GM18909 (cell line): ENCODE data around the gene CDC45.

Experiments
- ATAC-seq: cut with Tn5 transposase; IDR thresholded peaks from one replicate; pipeline ENCODE4 v1.9.1; 2021; ENCODE audit warnings: mild to moderate bottlenecking; ENCODE audit not compliant: unreplicated experiment, poor library complexity

CDC45 gene

DNA sequence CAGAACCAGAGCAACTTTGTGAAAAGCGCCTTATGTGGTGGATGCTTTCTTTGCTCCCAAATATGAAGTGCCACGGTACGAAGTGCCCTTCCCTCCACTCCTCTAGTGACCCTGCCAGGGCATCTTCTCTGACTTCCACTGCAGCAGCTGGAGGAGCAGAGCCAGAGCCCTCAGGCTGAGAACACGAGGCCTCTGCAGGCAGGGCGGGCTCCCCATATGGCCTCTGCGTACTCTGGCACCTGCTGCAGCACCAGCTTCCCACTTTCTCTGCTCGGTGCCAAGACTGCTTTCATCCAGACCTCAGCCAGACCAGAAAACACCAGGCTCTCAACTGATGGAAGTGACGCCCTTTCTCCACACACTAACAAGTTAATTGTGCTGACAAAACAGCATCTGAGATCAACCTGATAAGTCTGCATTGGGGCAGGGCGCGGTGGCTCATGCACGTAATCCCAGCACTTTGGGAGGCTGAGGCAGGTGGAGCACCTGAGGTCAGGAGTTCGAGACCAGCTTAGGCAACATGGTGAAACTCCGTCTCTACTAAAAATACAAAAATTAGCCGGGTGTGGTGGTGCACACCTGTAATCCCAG is 13.5 kb upstream of the CDC45 start:
- ATAC-seq, result no peak

DNA sequence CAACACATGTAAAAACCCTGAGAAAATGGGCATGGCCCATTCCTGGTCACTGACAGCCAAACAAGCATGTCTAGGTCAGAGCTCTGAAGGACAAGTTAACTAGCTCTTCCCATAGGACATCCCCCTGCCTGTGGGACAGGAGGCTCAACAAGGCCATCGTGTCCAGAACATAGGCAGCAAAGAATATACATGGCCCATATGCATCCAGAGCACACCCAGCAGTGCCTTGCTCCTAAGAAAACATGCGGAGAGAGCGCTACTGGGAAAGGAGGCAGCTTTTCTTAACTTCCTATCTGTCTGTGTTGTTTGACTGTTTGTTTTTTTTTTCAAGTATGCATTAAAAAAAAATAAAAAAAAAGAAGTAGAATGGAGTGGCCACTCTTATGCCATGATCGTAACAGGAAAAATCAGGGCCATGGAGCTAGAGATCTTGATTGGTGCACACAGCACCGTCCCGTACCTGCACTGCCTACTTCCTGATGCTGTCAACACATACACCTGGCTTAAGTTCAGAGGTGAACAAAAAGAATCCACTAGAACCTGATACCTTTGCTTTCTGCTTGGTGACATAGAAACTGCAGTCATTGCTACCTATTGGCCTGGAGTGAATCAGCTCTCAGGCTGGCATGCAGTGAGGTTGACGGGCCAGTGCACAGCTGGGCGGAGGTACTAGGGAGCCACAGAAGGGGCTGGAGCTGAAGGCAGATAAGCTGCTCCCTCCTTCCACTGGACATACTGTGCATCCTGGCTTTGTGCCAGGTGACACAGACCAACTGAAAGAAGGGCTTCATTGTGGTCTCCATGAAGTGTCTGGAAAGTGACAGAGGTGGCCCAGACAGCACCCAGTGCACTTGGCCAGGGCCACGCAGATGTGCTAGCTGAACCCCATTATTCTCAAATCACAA is 12.6 kb upstream of the CDC45 start:
- no peak for ATAC-seq

- no peak for ATAC-seq
These were observed 11.8 kb upstream of the CDC45 start for GRCh38 chr22:19467912-19468311.

DNA sequence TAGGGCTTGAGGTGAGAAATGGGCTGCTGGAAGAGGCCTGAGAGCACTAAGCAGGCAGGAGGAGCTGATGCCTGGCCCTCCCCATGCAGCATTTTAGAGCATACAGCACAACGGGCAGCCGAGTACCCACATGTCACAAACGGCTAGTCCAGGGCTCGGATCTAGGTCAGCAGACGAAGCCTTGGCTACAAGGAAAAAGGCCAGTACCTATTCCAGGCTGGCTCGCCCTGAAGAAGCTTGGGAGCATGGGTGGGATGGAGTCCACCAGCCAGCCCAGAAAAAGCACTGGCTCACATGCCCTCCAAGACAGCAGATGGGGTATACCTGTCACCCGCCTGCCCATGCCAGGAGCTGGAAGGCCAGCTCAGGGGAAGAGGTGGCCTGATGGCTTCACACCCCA is 10.3 kb upstream of the CDC45 start:
- no peak for ATAC-seq

DNA sequence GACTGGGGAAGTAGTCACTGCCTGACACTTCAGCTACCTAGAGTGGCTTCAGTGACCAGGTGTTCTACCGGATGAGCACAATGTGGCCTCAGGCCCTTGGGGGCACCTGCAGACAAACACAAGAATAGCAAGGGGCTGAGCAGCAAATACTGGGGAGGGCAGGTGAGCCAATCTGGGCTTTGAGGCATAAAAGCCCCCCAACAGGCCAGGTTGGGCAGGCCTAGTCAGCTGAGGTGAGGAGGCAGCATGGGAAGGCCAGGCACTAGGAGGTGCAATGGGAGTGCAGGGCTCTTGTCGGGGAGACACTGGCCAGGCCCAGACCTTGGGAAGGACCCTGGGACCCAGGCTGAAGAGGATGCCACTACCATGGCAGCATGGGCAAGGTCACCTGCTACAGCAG is 9.7 kb upstream of the CDC45 start:
- ATAC-seq, result no peak

GRCh38 chr22:19471572-19471971 is 8.1 kb upstream of the CDC45 start:
- no peak for ATAC-seq

DNA sequence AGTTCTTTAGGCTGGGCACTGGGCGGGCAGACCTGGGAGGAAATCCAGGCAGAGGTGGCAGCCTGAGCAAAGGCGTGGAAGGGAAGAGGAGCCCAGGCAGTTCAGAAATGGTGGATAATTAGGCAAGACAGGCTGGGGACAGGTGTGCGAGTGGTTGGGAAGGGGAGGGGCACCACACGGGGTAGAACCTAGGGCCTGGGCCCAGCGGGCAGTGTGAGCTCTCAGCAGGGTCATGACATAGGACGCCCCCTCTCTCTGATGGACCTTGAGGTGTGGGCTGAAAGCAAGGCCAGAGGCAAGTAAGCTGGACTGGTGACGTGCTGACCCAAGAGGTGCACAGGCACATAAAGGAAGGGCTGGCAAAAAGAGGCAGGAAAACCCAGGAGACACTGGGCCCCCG is 7.5 kb upstream of the CDC45 start:
- ATAC-seq, result no peak

DNA sequence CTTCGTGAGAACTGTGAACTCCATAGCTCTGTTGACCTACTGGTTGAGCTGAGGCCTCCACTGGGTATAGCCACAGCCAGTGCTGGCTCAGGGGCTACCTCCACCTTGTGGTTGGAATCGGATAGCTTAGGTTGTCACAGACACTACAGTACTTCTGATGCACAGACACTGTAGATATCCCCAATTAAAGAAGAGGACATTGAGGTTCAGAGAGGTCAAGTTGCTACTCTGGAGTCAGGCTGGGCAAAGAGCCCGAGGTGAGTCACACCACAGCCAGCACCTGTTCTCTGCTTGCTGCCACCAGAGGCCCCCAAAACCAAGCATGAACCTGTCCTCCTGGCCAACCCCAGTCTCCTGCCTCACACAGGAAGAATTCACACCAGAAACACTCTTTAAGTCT is 6.1 kb upstream of the CDC45 start:
- no peak for ATAC-seq

DNA sequence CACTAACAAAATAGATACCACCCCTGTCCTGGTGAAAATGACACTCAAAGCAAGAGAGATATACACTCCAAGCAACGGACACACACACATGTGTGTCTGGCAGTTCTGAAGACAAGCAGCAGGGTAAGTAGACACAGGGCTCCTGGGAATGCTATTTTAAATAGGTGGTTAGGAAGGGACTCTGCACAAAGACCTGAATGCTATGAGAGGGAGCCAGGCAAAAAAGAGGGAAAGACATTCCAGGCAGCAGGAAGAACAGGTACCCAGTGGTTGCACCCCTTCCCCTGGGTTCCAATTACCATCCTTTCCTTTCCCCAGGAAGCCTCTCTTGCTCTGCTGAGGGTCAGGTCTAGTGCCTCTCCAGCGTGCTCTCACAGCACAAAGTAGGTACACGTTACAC is 3.7 kb upstream of the CDC45 start:
- ATAC-seq, result no peak

GRCh38 chr22:19477321-19478044 is 2.2 kb upstream of the CDC45 start:
- ATAC-seq, result no peak

GRCh38 chr22:19478045-19478900 is 1.4 kb upstream of the CDC45 start:
- no peak for ATAC-seq

DNA sequence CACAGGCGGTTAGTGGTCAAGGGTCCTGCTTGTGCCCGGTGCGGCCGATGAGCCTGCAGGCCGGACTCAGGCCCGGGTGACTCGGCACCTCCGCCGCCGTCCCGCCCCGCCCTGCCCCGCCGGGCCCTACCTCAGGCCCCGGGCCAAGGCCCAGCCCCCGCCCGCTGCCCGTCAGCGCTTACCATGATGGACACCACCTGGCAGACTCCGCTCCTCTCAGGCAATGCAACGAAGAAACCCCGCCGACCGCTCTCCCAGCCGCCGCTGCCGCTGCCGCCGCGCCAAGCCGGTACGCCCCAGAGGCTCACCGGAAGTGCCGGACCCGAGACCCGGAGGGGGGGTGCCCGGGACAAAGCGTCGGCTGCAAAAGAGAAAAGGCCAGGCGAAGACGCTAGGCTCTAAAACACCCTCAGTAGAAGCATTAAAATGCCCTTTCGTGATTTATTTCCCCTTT is 792 bp upstream of the CDC45 start, which contains the start of gene UFD1:
UFD1 (minus strand) TSS at position 293 of the 454 bp plus-strand sequence; CDS start at position 185, 108 bp downstream.
- peak; percentile 47 for ATAC-seq

- peak; percentile 4 for ATAC-seq
These were observed 451 bp downstream of the CDC45 start for GRCh38 chr22:19480173-19480568.

DNA sequence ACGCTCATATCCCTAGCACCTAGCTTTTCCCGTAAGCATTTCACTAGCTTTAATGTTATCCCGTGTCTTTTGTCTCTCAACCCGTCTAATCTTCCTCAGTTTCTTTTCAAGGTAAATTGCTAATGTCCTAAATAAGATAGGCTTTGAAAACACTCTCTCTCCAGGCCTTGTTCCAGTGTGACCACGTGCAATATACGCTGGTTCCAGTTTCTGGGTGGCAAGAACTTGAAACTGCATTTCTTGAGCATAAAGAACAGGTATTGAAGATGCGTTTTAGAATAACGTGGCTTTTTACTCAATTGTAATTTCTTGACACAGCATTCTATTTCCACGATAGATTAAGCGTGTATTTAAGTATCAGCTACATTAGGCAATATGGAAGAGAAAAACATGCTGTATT is 1.1 kb downstream of the CDC45 start:
- ATAC-seq, result no peak

GRCh38 chr22:19482297-19482696 is 2.6 kb downstream of the CDC45 start:
- ATAC-seq, result no peak

DNA sequence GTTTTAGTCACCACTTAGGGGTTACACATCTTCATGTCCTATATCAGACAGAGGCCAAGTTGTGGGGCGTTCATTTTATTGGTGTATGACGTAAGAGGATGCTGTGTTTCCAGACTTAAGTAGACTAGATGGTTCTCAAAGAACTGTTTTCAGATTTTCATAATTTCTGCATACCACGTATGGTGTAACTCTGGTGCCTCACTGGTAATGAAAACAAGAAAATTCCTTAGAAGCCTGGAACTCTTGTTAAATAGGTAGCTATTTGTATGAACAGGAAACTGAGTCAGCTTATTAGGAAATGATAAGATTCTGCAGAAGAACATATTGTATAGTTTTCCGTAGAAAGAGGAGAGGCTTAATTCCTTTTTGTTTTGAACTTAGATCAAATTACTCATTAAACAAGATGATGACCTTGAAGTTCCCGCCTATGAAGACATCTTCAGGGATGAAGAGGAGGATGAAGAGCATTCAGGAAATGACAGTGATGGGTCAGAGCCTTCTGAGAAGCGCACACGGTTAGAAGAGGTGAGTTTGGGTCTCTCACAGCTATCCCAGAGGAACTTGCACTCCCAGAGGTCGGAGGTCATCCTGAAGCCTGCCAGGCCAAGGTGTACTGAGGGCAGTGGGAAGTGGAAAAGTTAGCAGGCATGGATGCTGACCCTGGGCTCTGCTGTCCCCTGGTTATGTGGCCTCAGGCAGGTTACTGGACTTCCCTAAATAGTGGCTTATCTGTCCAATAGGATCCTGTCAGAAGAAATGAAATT is 3.9 kb downstream of the CDC45 start:
- no peak for ATAC-seq

DNA sequence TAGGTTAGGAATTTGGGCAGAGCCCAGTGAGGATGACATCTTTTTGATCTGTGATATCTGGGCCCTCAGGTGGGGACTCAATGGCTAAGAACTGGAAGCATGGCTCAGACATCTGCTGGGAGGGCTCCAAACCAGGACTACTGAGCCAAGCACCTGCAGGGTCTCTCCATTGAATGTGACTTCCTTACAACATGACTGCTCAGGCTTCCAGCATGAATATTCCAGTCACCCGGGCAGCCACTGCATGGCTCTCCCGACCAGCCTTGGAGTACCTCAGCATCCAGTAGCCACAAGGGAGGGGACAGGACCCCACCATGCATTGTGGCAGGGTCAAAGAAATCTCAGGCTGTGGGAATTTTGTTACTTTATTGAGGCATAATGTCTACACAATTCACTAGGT is 8.6 kb downstream of the CDC45 start:
- ATAC-seq, result no peak

DNA sequence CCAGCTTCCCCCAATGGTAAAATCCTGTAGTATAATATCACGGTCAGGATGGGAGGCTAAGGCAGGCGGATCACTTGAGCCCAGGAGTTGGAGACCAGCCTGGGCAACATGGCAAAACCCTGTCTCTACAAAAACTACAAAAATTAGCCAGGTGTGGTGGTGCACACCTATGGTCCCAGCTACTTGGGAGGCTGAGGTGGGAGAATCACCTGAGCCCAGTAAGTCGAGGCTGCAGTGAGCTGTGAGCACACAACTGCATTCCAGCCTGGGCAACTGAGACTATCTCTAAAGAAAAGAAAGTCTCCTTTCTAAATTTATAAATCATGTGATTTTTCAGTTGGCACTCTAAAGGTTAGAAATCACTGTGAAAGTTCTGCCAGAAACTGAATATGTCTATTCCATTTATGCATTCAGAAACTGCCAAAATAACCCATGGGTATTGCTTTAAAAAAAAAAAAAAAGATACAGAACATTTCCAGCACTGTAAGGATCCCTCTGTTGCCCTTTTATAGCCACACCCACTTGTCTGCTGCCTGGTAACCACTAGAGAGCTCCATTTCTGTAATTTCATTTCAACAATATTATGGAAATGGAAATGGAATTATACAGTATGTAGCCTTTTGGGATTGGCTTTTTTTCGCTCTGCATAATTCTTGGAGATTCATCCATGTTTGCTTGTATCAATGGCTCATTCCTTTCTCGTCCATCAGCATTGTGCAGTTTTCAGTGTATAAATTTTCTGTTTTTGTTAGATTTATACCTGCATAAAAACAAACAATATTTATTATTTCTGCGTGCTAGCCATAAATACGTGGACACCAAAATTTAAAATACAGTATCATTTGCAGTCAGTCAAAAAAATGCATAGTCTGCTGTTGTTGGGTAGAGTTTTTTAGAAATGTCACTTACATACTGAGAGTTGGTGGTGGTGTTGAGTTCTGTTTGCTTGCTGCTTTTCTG is 9.4 kb downstream of the CDC45 start:
- ATAC-seq, result no peak
